MM.1S (cell line): ENCODE measurements around the gene C10orf143.

ENCODE experiments used
- DNase-seq: peaks from one replicate; pipeline ENCODE4 v3.0.0-alpha.2; 2015
- H2AFZ ChIP-seq: fragments of 300-600 bp; sonication (generic); 2 replicates; pipeline ENCODE4 v1.6.0; 2016; ENCODE audit warnings: antibody characterized with exemption, low read length
- H3F3A ChIP-seq: fragments of 300-600 bp; sonication (generic); 2 replicates; pipeline ENCODE4 v1.6.1; 2016; ENCODE audit warnings: mild to moderate bottlenecking, antibody characterized with exemption, low read length, moderate library complexity, mixed read lengths; ENCODE audit not compliant: insufficient read depth
- H3K27ac ChIP-seq: fragments of 300-600 bp; sonication (generic); 2 replicates; pipeline ENCODE4 v1.5.1; 2016; ENCODE audit warnings: mild to moderate bottlenecking, low read length
- H3K27me3 ChIP-seq: fragments of 300-600 bp; sonication (generic); replicated peaks from 2 replicates; pipeline ENCODE4 v1.6.0; 2016; ENCODE audit warnings: low read length; ENCODE audit not compliant: insufficient read depth
- H3K36me3 ChIP-seq: fragments of 300-600 bp; sonication (generic); replicated peaks from 2 replicates; pipeline ENCODE4 v1.6.1; 2016; ENCODE audit warnings: mild to moderate bottlenecking, low read length, mixed read lengths; ENCODE audit not compliant: insufficient read depth
- H3K4me1 ChIP-seq: fragments of 300-600 bp; sonication (generic); 2 replicates; pipeline ENCODE4 v1.6.1; 2016; ENCODE audit warnings: low read length, mixed read lengths
- H3K4me2 ChIP-seq: fragments of 300-600 bp; sonication (generic); 2 replicates; pipeline ENCODE4 v1.6.0; 2016; ENCODE audit warnings: low read depth, low read length
- H3K4me3 ChIP-seq: fragments of 300-600 bp; sonication (generic); 2 replicates; pipeline ENCODE4 v1.5.1; 2016; ENCODE audit warnings: low read length, mixed read lengths
- H3K79me2 ChIP-seq: fragments of 300-600 bp; sonication (generic); 2 replicates; pipeline ENCODE4 v1.6.1; 2016; ENCODE audit warnings: mixed run types, low read length, mixed read lengths
- H3K9ac ChIP-seq: fragments of 300-600 bp; sonication (generic); 2 replicates; pipeline ENCODE4 v1.6.1; 2016; ENCODE audit warnings: low read length, mixed read lengths
- H3K9me2 ChIP-seq: fragments of 300-600 bp; sonication (generic); replicated peaks from 2 replicates; pipeline ENCODE4 v1.6.1; 2016; ENCODE audit warnings: mild to moderate bottlenecking, low read length, mixed read lengths; ENCODE audit not compliant: insufficient read depth
- H3K9me3 ChIP-seq: fragments of 300-600 bp; sonication (generic); replicated peaks from 2 replicates; pipeline ENCODE4 v1.6.1; 2016; ENCODE audit warnings: mild to moderate bottlenecking, low read length, mixed read lengths; ENCODE audit not compliant: insufficient read depth
- H4K20me1 ChIP-seq: fragments of 300-600 bp; sonication (generic); 2 replicates; pipeline ENCODE4 v1.6.1; 2016; ENCODE audit warnings: mild to moderate bottlenecking, low read length, moderate library complexity, mixed read lengths; ENCODE audit not compliant: insufficient read depth
- EZH2 ChIP-seq: fragments of 300-600 bp; sonication (generic); optimal IDR thresholded peaks from 2 replicates; pipeline ENCODE3; 2017; ENCODE audit warnings: low read depth, mild to moderate bottlenecking, antibody characterized with exemption, low read length, mixed read lengths
- EZH2phosphoT487 ChIP-seq: fragments of 300-600 bp; sonication (generic); IDR thresholded peaks from 2 replicates; pipeline ENCODE4 v1.6.1; 2018; ENCODE audit warnings: antibody characterized with exemption, low read length
- TF ChIP-seq, protein P1 (sequence below): fragments of 300-600 bp; sonication (generic); IDR thresholded peaks from 2 replicates; pipeline ENCODE4 v1.5.1; 2016; ENCODE audit warnings: antibody characterized with exemption, low read length, mixed read lengths

Gene C10orf143

DNA sequence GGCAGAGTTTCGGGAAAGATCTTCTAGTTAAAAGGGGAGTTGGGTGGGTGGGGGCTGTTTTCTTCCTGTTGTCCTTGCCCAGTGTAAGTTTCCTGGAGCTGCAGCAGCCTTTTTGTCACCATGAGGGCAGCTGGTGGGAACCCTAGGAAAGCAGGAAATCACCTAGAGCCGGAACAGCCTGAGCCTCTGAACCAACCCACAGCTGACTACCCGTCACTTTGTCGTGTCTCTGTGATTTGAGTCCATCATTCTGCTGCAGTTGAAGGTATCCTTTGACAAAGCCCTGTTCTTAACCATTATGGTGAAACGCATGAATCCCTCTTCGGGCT lies 1.2 kb upstream of the C10orf143 start:
- H3K27ac ChIP-seq, result peak overlapping the region; percentile 78
- no peaks in the 10 kb centered on the region for H3K27me3 ChIP-seq
- DNase-seq, result peak; percentile 15
- H3K79me2 ChIP-seq, result peaks cover 16% of the 10 kb centered on the region
- H3K4me2 ChIP-seq, result peak overlapping the region; percentile 96
- H3F3A ChIP-seq, result no peaks in the 10 kb centered on the region
- peak overlapping the region; percentile 75 for H2AFZ ChIP-seq
- H4K20me1 ChIP-seq, result no peaks in the 10 kb centered on the region
- H3K9ac ChIP-seq, result peak overlapping the region; percentile 91; the same call in 1 of the 2 replicates
- no peaks in the 10 kb centered on the region for H3K9me2 ChIP-seq
- peaks cover 6% of the 10 kb centered on the region; the same call in 1 of the 2 replicates for H3K4me1 ChIP-seq
- no peaks in the 10 kb centered on the region for H3K36me3 ChIP-seq
- peak overlapping the region; percentile 92 for H3K4me3 ChIP-seq
- no peaks in the 10 kb centered on the region for H3K9me3 ChIP-seq
- TF ChIP-seq EZH2, result no peak
- no peak for TF ChIP-seq EZH2phosphoT487
- TF ChIP-seq, protein P1, sequence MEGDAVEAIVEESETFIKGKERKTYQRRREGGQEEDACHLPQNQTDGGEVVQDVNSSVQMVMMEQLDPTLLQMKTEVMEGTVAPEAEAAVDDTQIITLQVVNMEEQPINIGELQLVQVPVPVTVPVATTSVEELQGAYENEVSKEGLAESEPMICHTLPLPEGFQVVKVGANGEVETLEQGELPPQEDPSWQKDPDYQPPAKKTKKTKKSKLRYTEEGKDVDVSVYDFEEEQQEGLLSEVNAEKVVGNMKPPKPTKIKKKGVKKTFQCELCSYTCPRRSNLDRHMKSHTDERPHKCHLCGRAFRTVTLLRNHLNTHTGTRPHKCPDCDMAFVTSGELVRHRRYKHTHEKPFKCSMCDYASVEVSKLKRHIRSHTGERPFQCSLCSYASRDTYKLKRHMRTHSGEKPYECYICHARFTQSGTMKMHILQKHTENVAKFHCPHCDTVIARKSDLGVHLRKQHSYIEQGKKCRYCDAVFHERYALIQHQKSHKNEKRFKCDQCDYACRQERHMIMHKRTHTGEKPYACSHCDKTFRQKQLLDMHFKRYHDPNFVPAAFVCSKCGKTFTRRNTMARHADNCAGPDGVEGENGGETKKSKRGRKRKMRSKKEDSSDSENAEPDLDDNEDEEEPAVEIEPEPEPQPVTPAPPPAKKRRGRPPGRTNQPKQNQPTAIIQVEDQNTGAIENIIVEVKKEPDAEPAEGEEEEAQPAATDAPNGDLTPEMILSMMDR, result no peak

DNA sequence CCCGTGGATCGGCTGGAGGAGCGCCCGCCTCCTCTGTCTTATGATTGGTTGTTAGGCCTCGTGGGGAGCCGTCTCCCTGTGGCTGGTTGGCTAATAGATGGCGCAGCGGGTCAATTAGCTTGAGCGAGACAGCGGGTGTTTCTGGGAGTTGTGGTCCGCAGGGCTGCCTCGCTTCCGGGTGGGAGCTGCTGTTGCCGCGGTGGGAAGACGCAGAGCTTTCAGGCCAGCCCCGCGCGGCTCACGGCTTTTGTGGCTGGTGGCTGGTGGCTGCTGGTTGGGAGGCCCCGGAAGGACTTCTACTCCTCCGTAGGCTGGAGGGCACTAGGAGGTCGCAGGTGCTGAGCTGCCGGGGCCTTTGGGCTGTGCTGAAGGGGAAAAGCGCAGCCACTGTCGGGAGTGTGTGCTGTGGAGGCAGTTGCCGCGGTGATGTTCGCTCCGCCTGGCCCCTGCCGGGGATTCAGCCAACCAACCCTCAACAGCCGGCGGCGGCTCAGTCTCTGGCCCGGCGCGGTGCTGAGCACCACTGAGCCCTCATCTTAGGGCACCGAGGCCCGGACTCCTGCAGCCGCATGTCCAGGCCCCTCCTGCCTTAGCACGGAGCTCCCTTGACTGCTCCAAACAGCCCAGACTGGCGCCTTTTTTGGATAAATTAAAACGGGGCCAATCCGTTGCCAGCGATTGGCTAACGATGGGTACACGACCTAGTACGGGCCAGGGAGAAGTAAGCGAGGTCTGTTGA lies 652 bp upstream of the C10orf143 start:
- peak; percentile 98 for DNase-seq
- no peaks in the 10 kb centered on the region for H3K36me3 ChIP-seq
- H3K4me1 ChIP-seq, result peaks cover 6% of the 10 kb centered on the region; the same call in 1 of the 2 replicates

DNA sequence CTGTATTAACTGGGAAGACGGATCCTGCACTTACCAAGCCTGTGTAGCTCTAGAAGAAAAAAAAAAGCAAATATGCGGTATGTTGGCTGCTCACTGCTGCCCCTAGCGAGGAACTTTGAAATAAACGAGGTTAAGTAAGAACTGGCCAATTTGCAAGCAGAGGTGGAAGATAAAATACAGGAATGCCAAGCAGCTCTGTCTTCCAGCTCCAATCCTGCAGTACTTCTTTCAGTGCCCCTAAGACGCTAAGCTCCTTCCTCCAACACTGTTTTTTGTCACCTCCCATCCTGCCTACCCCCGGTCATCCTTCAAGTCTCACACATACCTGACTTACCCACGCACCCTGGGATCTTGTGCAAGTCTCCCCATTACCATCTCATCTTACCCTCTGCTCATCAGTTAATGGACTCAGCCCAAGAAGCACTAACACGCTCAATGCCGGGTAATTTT lies 809 bp downstream of the C10orf143 start:
- TF ChIP-seq, protein P1, result peak; percentile 76
- no peak for TF ChIP-seq EZH2
- Histone ChIP-seq H2AFZ (peak overlapping the region; percentile 97), H3K27me3 (no peaks in the 10 kb centered on the region), H3K9me3 (no peaks in the 10 kb centered on the region), H3K27ac (peak overlapping the region; percentile 78), H3K79me2 (peaks cover 16% of the 10 kb centered on the region), H3K4me1 (peaks cover 6% of the 10 kb centered on the region; the same call in 1 of the 2 replicates), H3K4me2 (peak overlapping the region; percentile 96), H3F3A (no peaks in the 10 kb centered on the region), H3K9me2 (no peaks in the 10 kb centered on the region), H3K9ac (peak overlapping the region; percentile 91), H4K20me1 (no peaks in the 10 kb centered on the region), H3K36me3 (no peaks in the 10 kb centered on the region), H3K4me3 (peak overlapping the region; percentile 92)
- DNase-seq, result peak; percentile 76

More for the DNA sequence above, 652 bp upstream of the C10orf143 start:
- H3K4me2 ChIP-seq, result peak overlapping the region; percentile 96
- H3K4me3 ChIP-seq, result peak overlapping the region; percentile 92
- peak overlapping the region; percentile 91 for H3K9ac ChIP-seq
- H3K27me3 ChIP-seq, result no peaks in the 10 kb centered on the region
- peaks cover 16% of the 10 kb centered on the region for H3K79me2 ChIP-seq
- no peaks in the 10 kb centered on the region for H3F3A ChIP-seq
- H3K9me3 ChIP-seq, result no peaks in the 10 kb centered on the region
- TF ChIP-seq, protein P1, result no peak
- no peak for TF ChIP-seq EZH2phosphoT487
- TF ChIP-seq EZH2, result no peak
- no peaks in the 10 kb centered on the region for H4K20me1 ChIP-seq
- peak overlapping the region; percentile 78 for H3K27ac ChIP-seq
- no peaks in the 10 kb centered on the region for H3K9me2 ChIP-seq
- H2AFZ ChIP-seq, result peak overlapping the region; percentile 75
